HEK293 (cell line): ENCODE measurements around the gene BTBD10.

Source experiments
- CTCF ChIA-PET: fragments of 350-600 bp; formaldehyde crosslinking; extraction: SDS; loops from one replicate; lab custom pipeline; 2021; ENCODE audit warnings: antibody characterized with exemption; lab: Yijun Ruan, JAX
- POLR2A ChIA-PET: fragments of 300-600 bp; formaldehyde crosslinking; extraction: SDS; loops from one replicate; lab custom pipeline; 2020; ENCODE audit warnings: antibody characterized with exemption, inconsistent platforms; lab: Yijun Ruan, JAX
- H3K27ac ChIP-seq: fragments of 200-500 bp; sonication (Bioruptor generic); 2 replicates; pipeline ENCODE4 v1.5.1; 2014; ENCODE audit warnings: low read depth, low read length, control low read depth, inconsistent platforms; ENCODE audit errors: extremely low read depth
- H3K36me3 ChIP-seq, 2 experiments: fragments of 200-500 bp in 1 of 2; sonication (Bioruptor generic) in 1 of 2; 1 replicate in 1 of 2; 2 replicates in 1 of 2; pipeline ENCODE4 v1.5.1; 2014 to 2017; ENCODE audit warnings: inconsistent platforms in 2 of 2, low read length in 2 of 2; ENCODE audit not compliant: control insufficient read depth in 2 of 2, insufficient read depth in 1 of 2
- H3K4me1 ChIP-seq: fragments of 200-500 bp; sonication (Bioruptor generic); 2 replicates; pipeline ENCODE4 v1.5.1; 2014; ENCODE audit warnings: mild to moderate bottlenecking, low read length, inconsistent platforms; ENCODE audit not compliant: control insufficient read depth, insufficient read depth
- H3K4me3 ChIP-seq: 2 replicates; pipeline ENCODE4 v1.5.1; 2011; ENCODE audit warnings: low read depth, mild to moderate bottlenecking, control low read depth, low read length, moderate library complexity
- H3K9me3 ChIP-seq: fragments of 200-500 bp; sonication (Bioruptor generic); 2 replicates; pipeline ENCODE4 v1.5.1; 2014; ENCODE audit warnings: low read depth, low read length, inconsistent platforms; ENCODE audit not compliant: control insufficient read depth, insufficient read depth
- HOXC10 ChIP-seq: sonication (generic); formaldehyde crosslinking; IDR thresholded peaks from 2 replicates; pipeline ENCODE4 v1.8.1; 2023; ENCODE audit warnings: mild to moderate bottlenecking, missing genetic modification reagents
- IKZF3 ChIP-seq: fragments of 450-650 bp; IDR thresholded peaks from 2 replicates; pipeline ENCODE4 v1.5.0; 2018; ENCODE audit warnings: missing biosample characterization, mild to moderate bottlenecking, missing genetic modification characterization, moderate library complexity
- KLF9 ChIP-seq: fragments of 450-650 bp; formaldehyde crosslinking; IDR thresholded peaks from 2 replicates; pipeline ENCODE4 v1.5.1; 2016; ENCODE audit warnings: missing biosample characterization, missing genetic modification characterization, low read depth
- MYNN ChIP-seq: fragments of 450-650 bp; formaldehyde crosslinking; IDR thresholded peaks from 2 replicates; pipeline ENCODE4 v1.5.1; 2016; ENCODE audit warnings: missing biosample characterization, missing genetic modification characterization, borderline replicate concordance
- ZBTB44 ChIP-seq: fragments of 450-650 bp; IDR thresholded peaks from 2 replicates; pipeline ENCODE4 v1.5.1; 2018; ENCODE audit warnings: missing biosample characterization, mild to moderate bottlenecking, missing genetic modification characterization
- ZFP37 ChIP-seq: fragments of 450-650 bp; formaldehyde crosslinking; IDR thresholded peaks from 2 replicates; pipeline ENCODE4 v1.5.1; 2016; ENCODE audit warnings: missing biosample characterization, missing genetic modification characterization
- ZFP41 ChIP-seq: fragments of 450-650 bp; formaldehyde crosslinking; IDR thresholded peaks from 2 replicates; pipeline ENCODE4 v1.5.1; 2016; ENCODE audit warnings: missing biosample characterization, missing genetic modification characterization, borderline replicate concordance
- ZNF148 ChIP-seq: fragments of 450-650 bp; formaldehyde crosslinking; IDR thresholded peaks from 2 replicates; pipeline ENCODE4 v1.5.0; 2017; ENCODE audit warnings: missing biosample characterization, missing genetic modification characterization, borderline replicate concordance
- ZNF174 ChIP-seq: fragments of 450-650 bp; formaldehyde crosslinking; IDR thresholded peaks from 2 replicates; pipeline ENCODE4 v1.5.0; 2017; ENCODE audit warnings: missing biosample characterization, mild to moderate bottlenecking, missing genetic modification characterization
- ZNF221 ChIP-seq: fragments of 450-650 bp; formaldehyde crosslinking; IDR thresholded peaks from 2 replicates; pipeline ENCODE4 v1.5.1; 2017; ENCODE audit warnings: missing biosample characterization, missing genetic modification characterization, borderline replicate concordance
- ZNF239 ChIP-seq: fragments of 450-650 bp; formaldehyde crosslinking; IDR thresholded peaks from 2 replicates; pipeline ENCODE4 v1.5.1; 2016; ENCODE audit warnings: missing biosample characterization, missing genetic modification characterization
- ZNF26 ChIP-seq: fragments of 450-650 bp; formaldehyde crosslinking; IDR thresholded peaks from 2 replicates; pipeline ENCODE4 v1.5.1; 2016; ENCODE audit warnings: missing biosample characterization, missing genetic modification characterization
- ZNF366 ChIP-seq: fragments of 450-650 bp; formaldehyde crosslinking; conservative IDR thresholded peaks from 2 replicates; pipeline ENCODE4 v1.5.1; 2016; ENCODE audit warnings: missing biosample characterization, missing genetic modification characterization
- ZNF394 ChIP-seq: fragments of 450-650 bp; formaldehyde crosslinking; IDR thresholded peaks from 2 replicates; pipeline ENCODE4 v1.5.1; 2016; ENCODE audit warnings: missing biosample characterization, missing genetic modification characterization, mild to moderate bottlenecking, moderate library complexity, borderline replicate concordance
- ZNF449 ChIP-seq: fragments of 450-650 bp; formaldehyde crosslinking; IDR thresholded peaks from 2 replicates; pipeline ENCODE4 v1.5.1; 2017; ENCODE audit warnings: missing biosample characterization, mild to moderate bottlenecking, missing genetic modification characterization, moderate library complexity
- ZNF530 ChIP-seq: fragments of 450-650 bp; formaldehyde crosslinking; IDR thresholded peaks from 2 replicates; pipeline ENCODE4 v1.5.1; 2016; ENCODE audit warnings: low read depth, missing biosample characterization, missing genetic modification characterization
- ZNF560 ChIP-seq: fragments of 450-650 bp; formaldehyde crosslinking; IDR thresholded peaks from 2 replicates; pipeline ENCODE4 v1.5.1; 2017; ENCODE audit warnings: missing biosample characterization, missing genetic modification characterization, borderline replicate concordance
- ZNF654 ChIP-seq: fragments of 450-650 bp; formaldehyde crosslinking; IDR thresholded peaks from 2 replicates; pipeline ENCODE4 v1.5.1; 2016; ENCODE audit warnings: low read depth, missing biosample characterization, missing genetic modification characterization
- ZNF670 ChIP-seq: fragments of 450-650 bp; formaldehyde crosslinking; IDR thresholded peaks from 2 replicates; pipeline ENCODE4 v1.5.1; 2016; ENCODE audit warnings: missing biosample characterization, missing genetic modification characterization, low read depth
- TF ChIP-seq, protein P1 (sequence below): fragments of 450-650 bp; formaldehyde crosslinking; optimal IDR thresholded peaks from 2 replicates; pipeline ENCODE3; 2016; ENCODE audit warnings: missing biosample characterization, mild to moderate bottlenecking, missing genetic modification characterization

The BTBD10 gene

GRCh38 chr11:13344818-13345217, 118.2 kb downstream of the BTBD10 start:
- POLR2A ChIA-PET, result no interaction called here
- Histone ChIP-seq H3K4me3 (no peak overlapping the region), H3K36me3 (no peaks in the 10 kb centered on the region), H3K4me1 (no peaks in the 10 kb centered on the region), H3K27ac (no peak overlapping the region), H3K9me3 (no peaks in the 10 kb centered on the region)
- no peak for TF ChIP-seq ZNF239 (tag by site-specific recombination)
- no peak for TF ChIP-seq ZNF530 (tag by site-specific recombination)
- TF ChIP-seq IKZF3 (tag by site-specific recombination), result no peak
- no peak for TF ChIP-seq ZNF174
- TF ChIP-seq MYNN (tag by site-specific recombination), result no peak
- TF ChIP-seq HOXC10 (CRISPR knock-in tag), result no peak
- TF ChIP-seq ZNF221 (tag by site-specific recombination), result no peak
- TF ChIP-seq KLF9 (tag by site-specific recombination), result no peak
- no peak for TF ChIP-seq ZNF560 (tag by site-specific recombination)
- no peak for TF ChIP-seq ZNF366 (tag by site-specific recombination)
- no peak for TF ChIP-seq ZNF394 (tag by site-specific recombination)
- no peak for TF ChIP-seq ZFP37 (tag by site-specific recombination)
- TF ChIP-seq ZNF26 (tag by site-specific recombination), result no peak
- TF ChIP-seq, protein P1, sequence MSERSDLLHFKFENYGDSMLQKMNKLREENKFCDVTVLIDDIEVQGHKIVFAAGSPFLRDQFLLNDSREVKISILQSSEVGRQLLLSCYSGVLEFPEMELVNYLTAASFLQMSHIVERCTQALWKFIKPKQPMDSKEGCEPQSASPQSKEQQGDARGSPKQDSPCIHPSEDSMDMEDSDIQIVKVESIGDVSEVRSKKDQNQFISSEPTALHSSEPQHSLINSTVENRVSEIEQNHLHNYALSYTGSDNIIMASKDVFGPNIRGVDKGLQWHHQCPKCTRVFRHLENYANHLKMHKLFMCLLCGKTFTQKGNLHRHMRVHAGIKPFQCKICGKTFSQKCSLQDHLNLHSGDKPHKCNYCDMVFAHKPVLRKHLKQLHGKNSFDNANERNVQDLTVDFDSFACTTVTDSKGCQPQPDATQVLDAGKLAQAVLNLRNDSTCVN, result no peak
- TF ChIP-seq ZNF148 (tag by site-specific recombination), result no peak
- TF ChIP-seq ZNF449, result no peak
- TF ChIP-seq ZFP41 (tag by site-specific recombination), result no peak
- TF ChIP-seq ZNF654 (tag by site-specific recombination), result no peak
- TF ChIP-seq ZNF670 (tag by site-specific recombination), result no peak
- TF ChIP-seq ZBTB44, result no peak
- CTCF ChIA-PET, result interaction anchor here (0.5 to 6.2 kb wide), 23 partner anchors 9 to 1002 kb away, joined by 3 to 119 read pairs (median 4); no protein-coding TSS in a partner anchor
